Measurements from ENCODE around the gene ACBD6. TPM values are rescaled to one million over a fixed set of nuclear protein-coding genes. Genes with fewer than 3 reads are reported as not detected.

Gene ACBD6
- total RNA-seq, 2 donors from 2014 or later: 41.9 to 50.0 TPM

DNA sequence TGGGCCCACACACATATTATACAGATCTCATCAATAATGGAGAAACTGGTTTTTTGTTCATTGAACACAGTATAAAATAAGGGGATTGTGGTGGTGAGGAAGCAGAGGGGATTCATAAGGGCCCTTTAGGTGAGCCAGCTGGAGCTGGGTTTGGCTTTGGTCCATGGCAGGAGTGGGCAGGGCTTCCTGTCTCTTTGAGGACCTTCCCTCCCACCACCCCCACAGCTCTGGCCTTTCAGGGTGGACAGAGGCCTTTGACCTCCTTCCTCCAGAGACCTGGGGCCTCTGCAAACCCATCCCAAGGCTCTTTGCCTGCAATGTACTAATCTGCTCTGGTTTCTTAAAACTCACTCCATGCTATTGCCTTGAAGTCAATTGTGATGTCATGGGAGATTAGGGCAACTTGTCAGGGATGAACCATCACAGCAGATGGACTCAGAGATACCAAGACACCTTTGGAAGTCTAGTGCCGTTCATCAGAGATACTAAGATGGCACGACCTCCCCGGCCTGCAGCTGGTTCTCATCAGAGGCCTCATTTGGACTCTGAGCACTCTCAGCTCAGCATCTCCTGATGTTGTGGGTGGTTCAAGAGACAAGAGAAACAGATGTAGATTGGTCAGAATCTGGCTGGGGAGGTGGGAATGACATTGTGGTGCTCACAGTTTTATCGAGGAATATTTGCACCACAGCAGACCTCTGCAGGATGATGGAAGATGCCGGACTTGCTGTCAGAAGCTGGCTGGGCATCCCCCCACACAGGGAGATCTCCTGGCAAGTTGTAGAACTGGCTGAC, 234.4 kb downstream of the ACBD6 start:
- Histone ChIP-seq H3K4me3 (no peak overlapping the region), H3K27me3 (replicated peaks; ENCODE audit: insufficient read depth) (no peaks in the 10 kb centered on the region), H3K4me1 (replicated peaks) (no peaks in the 10 kb centered on the region), H3K9me3 (no peaks in the 10 kb centered on the region), H3K27ac (no peak overlapping the region), H3K36me3 (no peaks in the 10 kb centered on the region)
- intact Hi-C loops (cut with DNase I): no loop called here
- WGBS: 77% methylated on average over 5 of the region's 5 CpGs
- TF ChIP-seq, protein P1, sequence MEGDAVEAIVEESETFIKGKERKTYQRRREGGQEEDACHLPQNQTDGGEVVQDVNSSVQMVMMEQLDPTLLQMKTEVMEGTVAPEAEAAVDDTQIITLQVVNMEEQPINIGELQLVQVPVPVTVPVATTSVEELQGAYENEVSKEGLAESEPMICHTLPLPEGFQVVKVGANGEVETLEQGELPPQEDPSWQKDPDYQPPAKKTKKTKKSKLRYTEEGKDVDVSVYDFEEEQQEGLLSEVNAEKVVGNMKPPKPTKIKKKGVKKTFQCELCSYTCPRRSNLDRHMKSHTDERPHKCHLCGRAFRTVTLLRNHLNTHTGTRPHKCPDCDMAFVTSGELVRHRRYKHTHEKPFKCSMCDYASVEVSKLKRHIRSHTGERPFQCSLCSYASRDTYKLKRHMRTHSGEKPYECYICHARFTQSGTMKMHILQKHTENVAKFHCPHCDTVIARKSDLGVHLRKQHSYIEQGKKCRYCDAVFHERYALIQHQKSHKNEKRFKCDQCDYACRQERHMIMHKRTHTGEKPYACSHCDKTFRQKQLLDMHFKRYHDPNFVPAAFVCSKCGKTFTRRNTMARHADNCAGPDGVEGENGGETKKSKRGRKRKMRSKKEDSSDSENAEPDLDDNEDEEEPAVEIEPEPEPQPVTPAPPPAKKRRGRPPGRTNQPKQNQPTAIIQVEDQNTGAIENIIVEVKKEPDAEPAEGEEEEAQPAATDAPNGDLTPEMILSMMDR (IDR thresholded peaks at IDR 0.05): no peak
- no peak for TF ChIP-seq POLR2A (IDR thresholded peaks at IDR 0.05)
- no peak for TF ChIP-seq POLR2AphosphoS5 (IDR thresholded peaks at IDR 0.05)
- DNase-seq (ENCODE audit: low spot score): no peak

DNA sequence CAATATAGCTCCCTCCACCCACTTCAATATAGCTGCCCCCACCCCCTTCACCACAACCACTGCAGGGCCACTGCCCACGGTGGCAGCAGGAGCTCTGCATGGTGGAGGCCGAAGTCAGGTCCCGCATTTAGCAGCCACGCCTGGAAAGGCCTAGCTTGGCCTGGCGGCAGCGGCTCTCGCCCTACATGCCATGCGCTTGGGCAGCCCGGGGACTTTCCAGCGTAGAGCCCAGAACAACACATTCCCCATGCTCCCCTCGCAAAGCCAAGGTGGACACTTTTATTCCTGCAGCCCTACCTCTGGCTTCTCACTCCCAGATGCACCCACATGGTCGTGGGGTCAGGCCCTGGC, 235.2 kb downstream of the ACBD6 start:
- H3K9me3 ChIP-seq: no peaks in the 10 kb centered on the region
- WGBS: 95% methylated on average over 11 of the region's 12 CpGs
- no peaks in the 10 kb centered on the region for H3K36me3 ChIP-seq
- H3K4me3 ChIP-seq: no peak overlapping the region
- intact Hi-C loops (cut with DNase I): no loop called here
- DNase-seq (ENCODE audit: low spot score): no peak
- no peaks in the 10 kb centered on the region for H3K27me3 ChIP-seq (replicated peaks; ENCODE audit: insufficient read depth)
- no peaks in the 10 kb centered on the region for H3K4me1 ChIP-seq (replicated peaks)
- H3K27ac ChIP-seq: no peak overlapping the region
- TF ChIP-seq POLR2AphosphoS5 (IDR thresholded peaks at IDR 0.05) (no peak), POLR2A (IDR thresholded peaks at IDR 0.05) (no peak)
- TF ChIP-seq, protein P1 (IDR thresholded peaks at IDR 0.05): no peak

DNA sequence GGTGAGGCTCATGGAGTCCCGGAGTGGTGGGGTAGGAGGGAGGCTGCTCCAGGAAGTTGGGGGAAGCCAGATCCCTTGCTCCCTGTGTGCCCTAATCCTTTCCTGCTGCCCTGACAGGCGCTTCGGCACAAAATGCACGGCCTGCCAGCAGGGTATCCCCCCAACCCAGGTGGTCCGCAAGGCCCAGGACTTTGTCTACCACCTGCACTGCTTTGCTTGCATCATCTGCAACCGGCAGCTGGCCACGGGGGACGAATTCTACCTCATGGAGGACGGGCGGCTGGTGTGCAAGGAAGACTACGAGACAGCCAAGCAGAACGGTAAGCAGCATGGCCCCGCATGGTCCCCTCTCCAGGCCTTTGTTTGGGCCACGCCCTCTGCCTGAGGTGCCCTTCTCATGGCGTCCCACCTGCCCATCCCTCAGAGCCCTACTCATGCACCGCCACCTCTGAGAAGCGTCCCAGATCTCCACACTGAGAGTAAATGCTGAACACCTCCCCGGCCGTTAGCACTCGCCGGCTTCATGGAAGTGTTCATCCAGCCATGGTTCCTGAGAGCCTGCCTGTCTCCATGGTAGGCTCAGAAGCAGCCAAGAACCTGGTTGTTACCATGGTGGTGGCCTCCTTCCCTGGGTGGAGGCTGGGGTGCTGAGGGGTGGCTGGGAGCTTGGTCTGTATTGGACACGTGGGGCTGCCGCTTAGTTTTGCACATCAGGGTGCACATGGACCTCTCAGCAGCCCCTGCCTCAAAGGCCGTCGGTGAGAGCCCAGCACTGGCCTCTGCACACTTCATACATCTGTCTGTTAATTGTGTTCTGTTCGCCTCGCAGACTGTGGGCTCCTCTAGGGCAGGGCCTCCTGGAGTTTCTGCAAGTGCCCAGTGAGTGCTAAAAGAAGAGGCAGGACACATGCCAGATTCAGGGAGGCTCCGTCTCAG, 235.8 kb downstream of the ACBD6 start:
- intact Hi-C loops (cut with DNase I): no loop called here
- H3K4me1 ChIP-seq (replicated peaks): no peaks in the 10 kb centered on the region

DNA sequence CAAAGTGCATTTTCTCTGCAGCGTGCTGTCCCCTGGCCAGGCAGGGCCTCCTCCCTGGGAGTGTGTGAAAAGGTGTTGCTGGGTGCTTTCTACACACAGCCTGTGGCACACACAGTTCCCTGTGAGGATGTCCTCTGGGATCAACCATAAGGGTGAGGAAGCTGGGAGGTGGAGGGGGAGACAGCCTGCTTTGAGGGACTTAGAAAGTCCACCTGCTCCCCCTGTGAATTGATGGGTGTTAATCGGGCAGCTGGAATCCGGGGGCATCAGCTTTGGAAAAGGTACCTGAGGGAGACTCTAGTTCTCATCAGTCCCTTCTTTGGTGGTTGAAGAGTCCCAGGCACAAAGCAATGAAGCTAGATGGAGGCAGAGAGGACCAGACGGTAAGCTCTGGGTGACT, 236.5 kb downstream of the ACBD6 start:
- TF ChIP-seq, protein P1 (IDR thresholded peaks at IDR 0.05): no peak
- no peak for TF ChIP-seq POLR2A (IDR thresholded peaks at IDR 0.05)
- no peak for TF ChIP-seq POLR2AphosphoS5 (IDR thresholded peaks at IDR 0.05)
- H3K27me3 ChIP-seq (replicated peaks; ENCODE audit: insufficient read depth): no peaks in the 10 kb centered on the region
- no peaks in the 10 kb centered on the region for H3K9me3 ChIP-seq
- H3K4me1 ChIP-seq (replicated peaks): no peaks in the 10 kb centered on the region
- no peak overlapping the region for H3K4me3 ChIP-seq
- no peaks in the 10 kb centered on the region for H3K36me3 ChIP-seq
- DNase-seq (ENCODE audit: low spot score): no peak
- no peak overlapping the region for H3K27ac ChIP-seq
- WGBS: 71% methylated on average over 4 of the region's 4 CpGs
- intact Hi-C loops (cut with DNase I): no loop called here

More for the DNA sequence above, 235.8 kb downstream of the ACBD6 start:
- DNase-seq (ENCODE audit: low spot score): no peak
- WGBS: 78% methylated on average over 28 of the region's 28 CpGs
- H3K9me3 ChIP-seq: no peaks in the 10 kb centered on the region
- TF ChIP-seq POLR2AphosphoS5 (IDR thresholded peaks at IDR 0.05) (no peak), POLR2A (IDR thresholded peaks at IDR 0.05) (no peak)
- TF ChIP-seq, protein P1 (IDR thresholded peaks at IDR 0.05): no peak
- no peaks in the 10 kb centered on the region for H3K36me3 ChIP-seq
- H3K27ac ChIP-seq: no peak overlapping the region
- H3K27me3 ChIP-seq (replicated peaks; ENCODE audit: insufficient read depth): no peaks in the 10 kb centered on the region
- no peak overlapping the region for H3K4me3 ChIP-seq
